ENCODE measurements around the gene TNRC18. TPM values are rescaled to one million over a fixed set of nuclear protein-coding genes. Genes with fewer than 3 reads are reported as not detected.

The TNRC18 gene
- total and polyA plus RNA-seq, 9 of the 15 experiments (the other 6 are each of a cell fraction or from before 2014, with no cell fraction given), result 0.03 to 43.2 (median 18.0) TPM

GRCh38 chr7:5423976-5424748 is 528 bp upstream of the TNRC18 start (continued):
- peak; percentile 32; the same call in 1 of the 2 replicates for TF ChIP-seq CREB1 (IDR thresholded peaks at IDR 0.05)
- TF ChIP-seq CREB1 (CRISPR knock-in tag; IDR thresholded peaks at IDR 0.05), result no peak
- no peak for TF ChIP-seq ZNF408 (CRISPR knock-in tag; IDR thresholded peaks at IDR 0.05; ENCODE audit: low read depth)
- 0 out of 2 replicates have a peak, but pooled peaks have one; percentile 12 for TF ChIP-seq ATF7 (IDR thresholded peaks at IDR 0.05)
- TF ChIP-seq MLLT1 (IDR thresholded peaks at IDR 0.05), result peak in 1 of 2 experiments; percentile 92; a peak in 2 of 4 replicates
- no peak for TF ChIP-seq FOS (IDR thresholded peaks at IDR 0.05; ENCODE audit: extremely low read depth, insufficient read length)
- no peak for TF ChIP-seq ZNF311 (CRISPR knock-in tag; IDR thresholded peaks at IDR 0.05)
- no peak for TF ChIP-seq KLF10 (CRISPR knock-in tag; IDR thresholded peaks at IDR 0.05)
- TF ChIP-seq ZNF780A (CRISPR knock-in tag; IDR thresholded peaks at IDR 0.05), result no peak
- no peak for TF ChIP-seq HMGXB4 (CRISPR knock-in tag; IDR thresholded peaks at IDR 0.05)
- peak; percentile 48; the same call in 1 of the 2 replicates for TF ChIP-seq EP400 (IDR thresholded peaks at IDR 0.05)
- TF ChIP-seq GTF3C2 (IDR thresholded peaks at IDR 0.05; ENCODE audit: borderline replicate concordance, extremely low read depth, insufficient read length), result no peak
- peak; percentile 84 for TF ChIP-seq PHF21A (IDR thresholded peaks at IDR 0.05; ENCODE audit: borderline replicate concordance, low read depth)
- TF ChIP-seq ZNF75A (CRISPR knock-in tag; IDR thresholded peaks at IDR 0.05), result no peak
- no peak for TF ChIP-seq C11orf30 (IDR thresholded peaks at IDR 0.05; ENCODE audit: low read depth)
- 0 out of 2 replicates have a peak, but pooled peaks have one; percentile 78 for TF ChIP-seq FOXJ2 (tag; IDR thresholded peaks at IDR 0.05)
- TF ChIP-seq KDM1A (IDR thresholded peaks at IDR 0.05), result peak in 1 of 2 experiments; percentile 71; a peak in 2 of 4 replicates
